Stimulated activated CD4-positive, alpha-beta T cell treated with anti-CD3 and anti-CD28 coated beads, TNF-alpha, amount 100 ng/mL, for 48 hours (primary cell): ENCODE results near the gene DNM2.

Source experiments
- DNase-seq, 3 donors: peaks; one replicate each; pipeline ENCODE4 v3.0.0-alpha.2; 2020; ENCODE audit warnings: low read depth in 3 of 3

DNM2 gene

GRCh38 chr19:10690341-10690781, 27.5 kb upstream of the DNM2 start:
- no peak for DNase-seq

- no peak for DNase-seq
These were observed 26.5 kb upstream of the DNM2 start for GRCh38 chr19:10691178-10691881.

- no peak for DNase-seq
These were observed 26.0 kb upstream of the DNM2 start for GRCh38 chr19:10691883-10692282.

- DNase-seq, result no peak
These were observed 25.1 kb upstream of the DNM2 start for GRCh38 chr19:10692673-10693264.

GRCh38 chr19:10694706-10695307, 23.1 kb upstream of the DNM2 start:
- no peak for DNase-seq

- peak; percentile 79 to 88 (median 84) for DNase-seq
These were observed 22.2 kb upstream of the DNM2 start for GRCh38 chr19:10695401-10696398.

- peak; percentile 27 to 71 (median 54) for DNase-seq
These were observed 18.1 kb upstream of the DNM2 start for GRCh38 chr19:10699650-10700335.

GRCh38 chr19:10701955-10702525, 15.8 kb upstream of the DNM2 start:
- no peak for DNase-seq

GRCh38 chr19:10706990-10707389, 10.9 kb upstream of the DNM2 start:
- DNase-seq, result no peak

- no peak for DNase-seq
These were observed 10.4 kb upstream of the DNM2 start for GRCh38 chr19:10707440-10707839.

- no peak for DNase-seq
These were observed 9.6 kb upstream of the DNM2 start for GRCh38 chr19:10708291-10708690.

GRCh38 chr19:10712045-10712444, 5.8 kb upstream of the DNM2 start:
- no peak for DNase-seq

- no peak for DNase-seq
These were observed 5.1 kb upstream of the DNM2 start for GRCh38 chr19:10712754-10713153.

GRCh38 chr19:10713317-10713716, 4.6 kb upstream of the DNM2 start:
- no peak for DNase-seq

- DNase-seq, result no peak
These were observed 874 bp upstream of the DNM2 start for GRCh38 chr19:10717054-10717355.

GRCh38 chr19:10718205-10719196, 622 bp downstream of the DNM2 start:
- peak; percentile 29 to 57 (median 35) for DNase-seq

- DNase-seq, result no peak
These were observed 1.6 kb downstream of the DNM2 start for GRCh38 chr19:10719466-10719961.

GRCh38 chr19:10720607-10721125, 2.8 kb downstream of the DNM2 start:
- no peak for DNase-seq

- DNase-seq, result no peak
These were observed 5.7 kb downstream of the DNM2 start for GRCh38 chr19:10723591-10723990.
